Endothelial cell of umbilical vein (primary cell): ENCODE data around the gene PKD1L1.

Experiments
- CTCF ChIP-seq, 2 donors: IDR thresholded peaks; 1 replicate in 1 of 2; 2 replicates in 1 of 2; pipeline ENCODE4 v1.5.1; 2011; ENCODE audit warnings: low read length in 2 of 2, mild to moderate bottlenecking in 2 of 2, moderate library complexity in 2 of 2, control low read depth in 1 of 2, inconsistent platforms in 1 of 2, low read depth in 1 of 2; ENCODE audit not compliant: insufficient read depth in 1 of 2; ENCODE audit errors: extremely low read depth in 1 of 2
- EZH2 ChIP-seq: IDR thresholded peaks from 2 replicates; pipeline ENCODE4 v1.6.1; 2012; ENCODE audit warnings: borderline replicate concordance, low read depth, mild to moderate bottlenecking, moderate library complexity, low read length, inconsistent platforms; ENCODE audit not compliant: severe bottlenecking
- FOS ChIP-seq: IDR thresholded peaks from 2 replicates; pipeline ENCODE4 v1.6.1; 2011; ENCODE audit warnings: mild to moderate bottlenecking, low read length, moderate library complexity, borderline replicate concordance; ENCODE audit not compliant: insufficient read depth
- JUN ChIP-seq: IDR thresholded peaks from 2 replicates; pipeline ENCODE4 v1.6.1; 2011; ENCODE audit warnings: borderline replicate concordance, low read depth; ENCODE audit not compliant: insufficient read length, insufficient read depth
- MAX ChIP-seq: IDR thresholded peaks from 2 replicates; pipeline ENCODE4 v1.6.1; 2011; ENCODE audit not compliant: insufficient read depth, insufficient read length
- MYC ChIP-seq: IDR thresholded peaks from one replicate; pipeline ENCODE4 v1.6.1; 2011; ENCODE audit warnings: mild to moderate bottlenecking, low read depth, low read length
- POLR2A ChIP-seq: IDR thresholded peaks from 2 replicates; pipeline ENCODE4 v1.6.1; 2012; ENCODE audit warnings: low read depth, mild to moderate bottlenecking, control low read depth, low read length
- POLR2AphosphoS5 ChIP-seq: IDR thresholded peaks from 2 replicates; pipeline ENCODE4 v1.6.1; 2012; ENCODE audit warnings: low read depth, mild to moderate bottlenecking, control low read depth, low read length, moderate library complexity; ENCODE audit not compliant: insufficient read depth

- TF ChIP-seq FOS (no peak), MAX (no peak), CTCF (IDR thresholded peaks at IDR 0.05; ENCODE audit: extremely low read depth in 1 of 2, insufficient read depth in 1 of 2, low read depth in 1 of 2, low read length in 2 of 2) (no peak), MYC (no peak), POLR2AphosphoS5 (no peak), POLR2A (no peak), EZH2 (no peak), JUN (no peak)
Measured at GRCh38 chr7:47901542-47901941, 46.7 kb downstream of the PKD1L1 start.
